Psoas muscle (tissue), 8 donors: ENCODE results near the gene INTS13. TPM values are rescaled to one million over a fixed set of nuclear protein-coding genes. Genes with fewer than 3 reads are reported as not detected.
"Not testable (repeated sequence)": the region's sequence is repeated elsewhere in the genome, so short reads cannot be mapped to it uniquely, and the experiment has no call there.

Experiments
- ATAC-seq, 4 donors: fragments of 200-7000 bp; cut with Tn5 transposase; one replicate each; pipeline ENCODE4 v1.9.1; 2020; ENCODE audit warnings: moderate library complexity in 3 of 4, mild to moderate bottlenecking in 2 of 4
- DNase-seq, 2 donors: peaks; one replicate each; pipeline ENCODE4 v3.0.0-alpha.2; 2020
- H3K27ac ChIP-seq: fragments of 200-600 bp; one replicate; pipeline ENCODE4 v1.8.0; 2022
- H3K27me3 ChIP-seq, 3 donors: fragments of 200-600 bp in 1 of 3; one replicate each; pipeline versions ENCODE4 v1.6.1 to v1.8.0; 2013 to 2022; ENCODE audit warnings: low read length in 2 of 3, mild to moderate bottlenecking in 2 of 3, moderate library complexity in 1 of 3; ENCODE audit not compliant: insufficient read depth in 3 of 3
- H3K36me3 ChIP-seq, 2 donors: fragments of 200-600 bp in 1 of 2; one replicate each; pipeline versions ENCODE4 v1.6.1 to v1.8.0; 2013 to 2022; ENCODE audit warnings: low read depth in 1 of 2, mild to moderate bottlenecking in 1 of 2, moderate library complexity in 1 of 2; ENCODE audit not compliant: insufficient read depth in 1 of 2
- H3K4me1 ChIP-seq: fragments of 200-600 bp; one replicate; pipeline ENCODE4 v1.8.0; 2022
- H3K4me3 ChIP-seq: fragments of 200-600 bp; one replicate; pipeline ENCODE4 v1.8.0; 2022; ENCODE audit warnings: mild to moderate bottlenecking
- H3K9me3 ChIP-seq: fragments of 200-600 bp; one replicate; pipeline ENCODE4 v1.8.0; 2022
- CTCF ChIP-seq: fragments of 200-600 bp; IDR thresholded peaks from one replicate; pipeline ENCODE4 v1.8.0; 2022; ENCODE audit warnings: antibody characterized with exemption
- WGBS, 3 donors: extraction: QIAGEN DNeasy Blood & Tissue Kit; methylation state at CpG; one replicate each; pipeline versions ENCODE4 v1.1.6 to v1.1.7; 2013; 5-methylcytosine and 5-hydroxymethylcytosine counted together
- intact Hi-C, 2 donors: fragments of 100-400 bp; cut with DNase I; formaldehyde crosslinking; loops; one replicate each; pipeline versions ENCODE4 v1.11.0 to v1.14.2; 2022
- polyA plus RNA-seq, 3 donors: library from polyadenylated mRNA; stranded (reverse); fragments of 200-250 nt; gene quantifications; one replicate each; pipeline ENCODE4 v1.2.3, GENCODE V29; 2013
- total RNA-seq, 4 donors: library from RNA; stranded (reverse); fragmentation: NEBNext Ultra II Directional in 2 of 4; extraction: Animal tissue kit (Norgen Biotek cat#: 25700) in 2 of 4; gene quantifications; one replicate each; pipeline versions ENCODE4 v1.2.1 to v1.2.4, GENCODE V29; 2021 to 2023
- donor health status: healthy with polysubstance abuse.
- donor health status: DM: no; HTN: no; CAD: no; lungs with moderate emphysema.
- donor health status: Bipolar disorder and iron deficiency.
- donor health status: healthy.
- donor health status: DM: yes; HTN: yes; CAD: no.
- donor health status: DM: no; HTN: no; CAD: no.
- donor health status: DM: no; HTN: no; CAD: no.
- donor health status: DM: yes; HTN: yes; CAD: no.

INTS13 gene
- total and polyA plus RNA-seq, 7 donors, result 21.0 to 35.4 (median 24.6) TPM

- Histone ChIP-seq H3K27me3 (no peaks in the 10 kb centered on the region), H3K27ac (no peak overlapping the region), H3K9me3 (no peaks in the 10 kb centered on the region), H3K36me3 (no peaks in the 10 kb centered on the region), H3K4me3 (no peak overlapping the region), H3K4me1 (peaks cover 8% of the 10 kb centered on the region)
- no peak for ATAC-seq
- intact Hi-C loops, result no loop called here
- TF ChIP-seq CTCF, result no peak
- no peak for DNase-seq
- WGBS, 3 donors, result 86 to 94% (median 93%) methylated on average over 3 of the region's 3 CpGs
Measured at GRCh38 chr12:26868447-26869103, 69.2 kb downstream of the INTS13 start.

GRCh38 chr12:26867080-26867479 lies 70.7 kb downstream of the INTS13 start:
- H3K36me3 ChIP-seq, result no peaks in the 10 kb centered on the region
- WGBS, 3 donors, result 89 to 95% (median 90%) methylated on average over 2 of the region's 2 CpGs
- H3K4me1 ChIP-seq, result peaks cover 8% of the 10 kb centered on the region
- no peak for ATAC-seq
- H3K27me3 ChIP-seq, result no peaks in the 10 kb centered on the region
- no peak for TF ChIP-seq CTCF
- no peaks in the 10 kb centered on the region for H3K9me3 ChIP-seq
- H3K4me3 ChIP-seq, result no peak overlapping the region
- no peak for DNase-seq
- no peak overlapping the region for H3K27ac ChIP-seq
- intact Hi-C loops, result no loop called here

GRCh38 chr12:26863515-26863914 lies 74.3 kb downstream of the INTS13 start:
- WGBS, 3 donors, result 56 to 64% (median 61%) methylated on average over 4 of the region's 4 CpGs
- H3K9me3 ChIP-seq, result no peaks in the 10 kb centered on the region
- intact Hi-C loops, result no loop called here
- H3K4me3 ChIP-seq, result no peak overlapping the region
- ATAC-seq (no peak), DNase-seq (no peak)
- H3K27me3 ChIP-seq, result no peaks in the 10 kb centered on the region
- H3K27ac ChIP-seq, result no peak overlapping the region
- H3K36me3 ChIP-seq, result no peaks in the 10 kb centered on the region
- no peaks in the 10 kb centered on the region for H3K4me1 ChIP-seq
- no peak for TF ChIP-seq CTCF

GRCh38 chr12:26862787-26863186 lies 75.0 kb downstream of the INTS13 start:
- H3K27ac ChIP-seq, H3K4me1 ChIP-seq, H3K36me3 ChIP-seq, H3K4me3 ChIP-seq, H3K9me3 ChIP-seq, H3K27me3 ChIP-seq, ATAC-seq, intact Hi-C loops, DNase-seq: not testable (repeated sequence)
- WGBS, 3 donors, result 91 to 99% (median 97%) methylated on average over 3 of the region's 3 CpGs

GRCh38 chr12:26861690-26862089 lies 76.1 kb downstream of the INTS13 start:
- ATAC-seq (no peak), DNase-seq (no peak)
- no peaks in the 10 kb centered on the region for H3K36me3 ChIP-seq
- no peak overlapping the region for H3K4me3 ChIP-seq
- 96 to 100% (median 100%) methylated on average over 1 of the region's 1 CpG for WGBS, 3 donors
- no peak for TF ChIP-seq CTCF
- intact Hi-C loops, result no loop called here
- no peaks in the 10 kb centered on the region for H3K27me3 ChIP-seq
- no peak overlapping the region for H3K27ac ChIP-seq
- H3K4me1 ChIP-seq, result no peaks in the 10 kb centered on the region
- H3K9me3 ChIP-seq, result no peaks in the 10 kb centered on the region
